Smooth muscle cell of the coronary artery (primary cell): Measurements from ENCODE around the gene UNKL. TPM values are rescaled to one million over a fixed set of nuclear protein-coding genes. Genes with fewer than 3 reads are reported as not detected.

Experiments
- total RNA-seq: library from RNA; depleted of rRNA; stranded (reverse); fragments of >200 nt; gene quantifications from 2 replicates; pipeline ENCODE4 v1.2.3, GENCODE V29; 2014; ENCODE audit warnings: low replicate concordance

Gene UNKL, protein sequence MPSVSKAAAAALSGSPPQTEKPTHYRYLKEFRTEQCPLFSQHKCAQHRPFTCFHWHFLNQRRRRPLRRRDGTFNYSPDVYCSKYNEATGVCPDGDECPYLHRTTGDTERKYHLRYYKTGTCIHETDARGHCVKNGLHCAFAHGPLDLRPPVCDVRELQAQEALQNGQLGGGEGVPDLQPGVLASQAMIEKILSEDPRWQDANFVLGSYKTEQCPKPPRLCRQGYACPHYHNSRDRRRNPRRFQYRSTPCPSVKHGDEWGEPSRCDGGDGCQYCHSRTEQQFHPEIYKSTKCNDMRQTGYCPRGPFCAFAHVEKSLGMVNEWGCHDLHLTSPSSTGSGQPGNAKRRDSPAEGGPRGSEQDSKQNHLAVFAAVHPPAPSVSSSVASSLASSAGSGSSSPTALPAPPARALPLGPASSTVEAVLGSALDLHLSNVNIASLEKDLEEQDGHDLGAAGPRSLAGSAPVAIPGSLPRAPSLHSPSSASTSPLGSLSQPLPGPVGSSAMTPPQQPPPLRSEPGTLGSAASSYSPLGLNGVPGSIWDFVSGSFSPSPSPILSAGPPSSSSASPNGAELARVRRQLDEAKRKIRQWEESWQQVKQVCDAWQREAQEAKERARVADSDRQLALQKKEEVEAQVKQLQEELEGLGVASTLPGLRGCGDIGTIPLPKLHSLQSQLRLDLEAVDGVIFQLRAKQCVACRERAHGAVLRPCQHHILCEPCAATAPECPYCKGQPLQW
- 5.3 and 9.7 TPM in 2 replicates for total RNA-seq

DNA sequence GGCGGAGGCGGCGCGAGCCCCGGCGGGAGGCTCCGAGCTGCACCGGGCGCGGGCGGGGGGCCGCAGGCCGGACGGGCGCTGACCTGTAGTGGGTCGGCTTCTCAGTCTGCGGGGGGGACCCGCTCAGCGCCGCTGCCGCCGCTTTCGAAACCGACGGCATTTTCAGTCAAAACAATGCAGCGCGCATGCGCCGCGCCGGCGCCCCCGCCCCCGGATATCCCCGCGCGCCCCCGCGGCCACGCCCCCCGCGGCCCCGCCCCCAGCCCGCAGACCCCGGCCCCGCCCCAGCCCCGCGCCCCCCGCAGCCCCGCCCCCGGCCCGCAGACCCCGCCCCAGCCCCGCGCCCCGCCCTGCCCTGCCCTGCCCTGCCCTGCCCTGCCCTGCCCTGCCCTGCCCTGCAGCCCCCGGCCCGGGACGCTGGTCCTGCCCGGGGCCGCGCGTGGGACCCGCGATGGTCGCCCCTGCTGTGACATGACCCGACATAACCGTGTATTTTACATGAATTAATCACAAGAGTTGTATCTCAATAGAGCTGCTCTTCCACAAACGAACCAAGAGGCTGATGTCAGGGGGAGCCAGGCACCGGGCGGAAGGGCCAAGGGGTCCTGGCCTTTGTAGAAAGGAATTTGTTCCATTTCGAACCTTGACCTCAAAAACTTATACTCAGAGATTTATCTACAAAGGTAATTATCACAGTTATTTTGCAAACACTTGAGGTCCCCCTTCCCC, at the start of gene UNKL:
Gene UNKL (minus strand): TSS at position 173 of the 729 bp plus-strand sequence. CDS start 13 bp downstream, at position 160.

GRCh38 chr16:1443980-1444729, 29.7 kb upstream of the UNKL start, which contains the start of gene CCDC154:
TSS of gene CCDC154 (minus strand) at chr16:1444556. CDS start at chr16:1444322, 234 bp downstream.

DNA sequence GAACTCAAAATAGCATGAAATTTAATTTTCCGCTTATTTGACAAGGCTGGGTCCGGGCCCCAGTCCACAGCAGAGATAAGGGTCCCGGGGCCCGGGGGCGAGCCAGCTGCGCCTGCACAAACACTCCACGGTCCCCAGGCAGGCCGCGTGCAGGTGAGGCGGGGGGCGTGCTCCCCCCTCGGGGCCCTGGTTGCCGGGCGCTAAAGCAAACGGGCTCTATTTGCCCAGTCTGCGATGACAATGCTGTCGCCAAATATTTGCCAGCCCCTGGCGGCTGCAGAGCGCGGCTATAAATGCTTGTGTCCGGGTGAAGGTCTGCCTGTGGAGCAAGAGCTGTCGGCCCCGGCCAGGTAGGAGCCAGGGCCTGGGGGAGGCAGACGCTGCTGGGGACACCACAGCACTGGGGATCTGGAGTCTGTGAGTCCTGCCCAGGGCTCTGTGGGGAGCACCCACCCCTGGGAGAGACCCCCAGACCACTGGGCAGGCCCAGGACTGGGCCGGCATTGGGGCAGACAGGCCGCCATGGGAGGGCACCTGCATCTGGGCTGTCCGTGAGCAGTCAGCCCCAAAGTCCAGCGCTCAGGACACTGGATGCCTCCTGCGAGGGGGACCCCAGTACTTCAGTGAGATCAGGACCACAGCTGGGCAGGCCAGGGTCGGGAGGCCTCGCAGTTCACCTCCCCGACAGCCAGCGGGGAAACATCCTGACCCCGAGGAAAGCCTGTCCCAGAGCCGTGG, 16.4 kb upstream of the UNKL start, which contains the start of gene PERCC1:
Gene PERCC1 (plus strand): TSS at position 320 of the 738 bp plus-strand sequence. CDS start 1,516 bp downstream, outside the sequence.

DNA sequence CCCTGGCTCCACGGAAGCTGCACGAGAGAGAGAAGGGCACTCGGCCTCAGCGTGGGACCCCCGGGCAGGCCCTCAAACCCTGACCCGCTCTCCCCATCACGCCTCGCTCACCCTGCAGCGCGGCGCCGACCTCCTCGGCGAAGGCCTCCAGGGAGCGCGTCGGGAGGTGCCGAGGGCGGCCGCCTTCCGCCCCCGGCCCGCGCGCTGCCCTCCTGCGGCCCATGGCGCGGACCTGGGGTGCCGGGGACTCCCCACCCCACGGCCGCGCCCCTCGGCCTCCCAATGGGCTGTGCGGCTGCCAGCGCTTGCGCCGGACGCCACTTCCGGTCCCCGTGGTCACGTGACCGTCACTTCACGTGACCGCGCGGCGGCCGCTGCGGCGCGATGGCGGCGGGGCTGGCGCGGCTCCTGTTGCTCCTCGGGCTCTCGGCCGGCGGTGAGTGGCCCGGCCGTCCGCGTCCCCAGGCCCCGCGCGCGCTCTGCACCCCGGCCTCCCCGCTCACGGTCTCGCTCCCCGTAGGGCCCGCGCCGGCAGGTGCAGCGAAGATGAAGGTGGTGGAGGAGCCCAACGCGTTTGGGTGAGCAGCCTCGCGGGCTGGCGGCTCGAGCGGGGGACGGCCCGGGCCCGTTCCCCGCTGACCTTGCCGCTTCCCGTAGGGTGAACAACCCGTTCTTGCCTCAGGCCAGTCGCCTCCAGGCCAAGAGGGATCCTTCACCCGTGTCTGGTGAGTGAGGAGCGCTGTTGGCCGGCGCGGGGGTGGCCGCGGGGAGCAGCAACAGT, 62.7 kb downstream of the UNKL start, which contains the start of the genes GNPTG and TSR3:
Gene GNPTG (plus strand): TSS at position 350 of the 781 bp plus-strand sequence. CDS start 35 bp downstream, at position 385.
Gene TSR3 (minus strand): TSS at position 297 of the 781 bp plus-strand sequence. CDS start 74 bp downstream, at position 223.

DNA sequence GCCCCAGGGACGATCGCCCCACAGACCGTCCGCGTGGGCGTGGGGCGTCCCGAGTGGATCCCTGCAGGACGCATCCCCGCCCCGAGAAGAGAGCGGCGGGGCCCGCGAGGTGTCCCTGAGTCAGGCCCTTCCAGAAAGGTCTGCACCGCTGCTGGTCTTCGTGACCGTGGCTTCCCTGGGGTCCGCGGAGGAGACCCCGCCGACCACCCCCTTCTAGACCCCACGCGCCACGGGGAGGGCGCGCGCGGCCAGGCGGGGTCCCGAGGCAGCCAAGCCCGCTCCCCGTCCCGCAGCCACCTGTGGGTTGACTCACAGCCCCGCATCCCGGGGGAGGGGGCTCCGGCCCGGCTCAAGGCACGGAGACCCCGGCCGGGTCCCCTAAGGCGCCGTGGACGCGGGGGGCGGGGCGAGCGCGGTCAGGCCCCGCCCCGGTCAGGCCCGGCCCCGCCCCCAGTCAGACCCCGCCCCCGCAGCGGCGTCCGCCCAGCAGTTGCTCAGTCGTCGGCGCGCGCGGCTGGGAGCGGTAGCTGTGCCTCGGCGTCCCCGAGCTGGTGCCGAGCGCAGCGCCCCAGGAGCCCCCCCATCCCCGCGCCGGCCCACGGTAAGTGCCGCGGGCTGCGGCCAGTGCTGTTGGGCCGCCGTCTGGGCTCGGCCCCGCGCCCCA, 81.2 kb downstream of the UNKL start, which contains the start of gene BAIAP3:
Gene BAIAP3 (plus strand): TSS at position 497 of the 664 bp plus-strand sequence. CDS start 4,905 bp downstream, outside the sequence.

Other genes starting within 250 kb of the UNKL start
- not detected in 2 replicates for gene TPSG1, start 189.4 kb downstream of the UNKL start, total RNA-seq
- gene TPSB2, start 184.5 kb downstream of the UNKL start, total RNA-seq, result not detected in 2 replicates
- gene TPSAB1, start 174.0 kb downstream of the UNKL start, total RNA-seq, result not detected in 2 replicates
- gene TPSD1, start 158.6 kb downstream of the UNKL start, total RNA-seq, result not detected in 2 replicates
- gene UBE2I, start 105.1 kb downstream of the UNKL start, total RNA-seq, result 33.1 and 36.5 TPM in 2 replicates
- gene BAIAP3, start 81.1 kb downstream of the UNKL start, total RNA-seq, result 0.60 TPM in 1 of 2 replicates, not detected in the other
- gene TSR3, start 62.8 kb downstream of the UNKL start, total RNA-seq, result 31.9 and 68.2 TPM in 2 replicates
- 32.8 and 93.4 TPM in 2 replicates for gene GNPTG, start 62.8 kb downstream of the UNKL start, total RNA-seq
- 16.8 and 18.8 TPM in 2 replicates for gene UQCC4, start 6.0 kb upstream of the UNKL start, total RNA-seq
- not detected in 2 replicates for gene PERCC1, start 16.4 kb upstream of the UNKL start, total RNA-seq
- 0.08 and 0.70 TPM in 2 replicates for gene CCDC154, start 29.9 kb upstream of the UNKL start, total RNA-seq
- gene CLCN7, start 60.3 kb upstream of the UNKL start, total RNA-seq, result 35.6 and 83.5 TPM in 2 replicates
- not detected in 2 replicates for gene PTX4, start 74.2 kb upstream of the UNKL start, total RNA-seq
- 5.1 and 10.0 TPM in 2 replicates for gene TELO2, start 78.7 kb upstream of the UNKL start, total RNA-seq
- gene TMEM204, start 119.0 kb upstream of the UNKL start, total RNA-seq, result 19.0 and 45.4 TPM in 2 replicates
- 23.9 and 68.7 TPM in 2 replicates for gene IFT140, start 197.4 kb upstream of the UNKL start, total RNA-seq
- 4.4 and 4.8 TPM in 2 replicates for gene CRAMP1, start 197.7 kb upstream of the UNKL start, total RNA-seq